Measurements from ENCODE around the gene CNTN5. TPM values are rescaled to one million over a fixed set of nuclear protein-coding genes. Genes with fewer than 3 reads are reported as not detected.

Gene CNTN5
- total RNA-seq, 2 donors from 2014 or later = not detected

DNA sequence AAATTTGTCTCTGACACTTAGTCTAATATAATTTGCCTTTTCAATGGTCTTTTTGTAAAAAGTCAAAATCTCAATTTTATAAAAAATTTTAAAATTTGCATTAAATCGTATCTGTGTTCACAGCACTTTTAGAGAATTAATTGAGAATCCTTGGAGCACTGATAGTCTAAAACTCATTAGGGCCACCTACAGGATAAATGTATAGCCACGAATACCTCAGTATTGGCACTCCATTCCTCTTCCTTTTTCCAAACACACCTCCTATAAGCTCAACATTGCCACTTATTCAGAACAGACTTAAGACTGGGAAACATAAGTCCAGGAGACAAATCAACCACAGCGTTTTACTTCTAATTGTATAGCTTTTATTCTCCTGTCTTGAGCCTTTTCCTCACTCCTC, 890.4 kb downstream of the CNTN5 start:
- no peak for DNase-seq (ENCODE audit: low spot score)
- ATAC-seq = no peak
- Mint-ChIP-seq H3K36me3 (no peaks in the 10 kb centered on the region), H3K27ac (no peak overlapping the region), H3K4me3 (no peak overlapping the region), H3K4me1 (ENCODE audit: low read depth in 2 of 2) (no peaks in the 10 kb centered on the region), H3K9me3 (peaks cover 19% of the 10 kb centered on the region), H3K27me3 (no peaks in the 10 kb centered on the region)

DNA sequence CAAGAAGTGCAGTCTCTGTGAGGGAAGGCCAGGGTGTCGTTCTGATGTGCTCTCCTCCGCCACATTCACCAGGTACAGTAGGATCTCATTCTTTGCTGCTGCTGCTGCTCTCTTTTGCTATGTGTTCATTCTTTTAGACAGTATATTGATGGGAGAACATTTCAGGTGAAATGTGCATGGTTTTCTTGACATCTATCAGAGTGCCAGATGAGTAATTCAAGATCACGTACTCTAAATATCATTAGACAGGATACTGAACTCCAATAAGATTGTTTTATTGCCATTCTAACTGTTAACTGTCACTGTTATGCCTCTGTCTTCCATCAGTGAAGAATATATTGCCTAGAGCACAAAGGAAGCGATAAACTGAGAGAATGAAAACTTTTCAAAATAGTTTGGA, 895.3 kb downstream of the CNTN5 start:
- ATAC-seq = no peak
- DNase-seq (ENCODE audit: low spot score) = no peak
- no peaks in the 10 kb centered on the region for H3K4me1 Mint-ChIP-seq (ENCODE audit: low read depth in 2 of 2)
- H3K9me3 Mint-ChIP-seq = peaks cover 37% of the 10 kb centered on the region
- H3K36me3 Mint-ChIP-seq = peaks cover 16% of the 10 kb centered on the region
- H3K27ac Mint-ChIP-seq = no peak overlapping the region
- H3K27me3 Mint-ChIP-seq = no peaks in the 10 kb centered on the region
- H3K4me3 Mint-ChIP-seq = no peak overlapping the region

DNA sequence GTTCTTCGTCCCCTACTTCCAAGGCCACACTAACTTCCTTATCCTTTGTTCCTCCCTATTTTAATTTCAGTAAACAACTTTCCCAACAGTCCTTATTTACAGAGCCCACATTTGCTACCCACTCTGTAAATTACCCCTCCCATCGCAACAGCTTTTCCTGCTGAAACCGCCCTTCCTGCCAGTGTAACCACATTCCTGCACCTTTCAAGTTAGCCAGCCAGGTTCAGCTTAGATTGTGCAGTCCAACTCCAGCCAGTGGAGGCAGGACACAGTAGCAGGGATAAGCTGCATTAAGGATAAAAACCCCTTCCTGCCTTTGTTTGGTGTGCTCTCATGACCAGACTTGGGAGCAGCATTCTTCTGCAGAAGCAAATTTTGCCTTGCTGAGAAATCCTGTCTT, 898.0 kb downstream of the CNTN5 start:
- no peak overlapping the region for H3K4me3 Mint-ChIP-seq
- H3K9me3 Mint-ChIP-seq = peaks cover 35% of the 10 kb centered on the region
- DNase-seq (ENCODE audit: low spot score) (no peak), ATAC-seq (no peak)
- peaks cover 16% of the 10 kb centered on the region for H3K36me3 Mint-ChIP-seq
- no peaks in the 10 kb centered on the region for H3K4me1 Mint-ChIP-seq (ENCODE audit: low read depth in 2 of 2)
- H3K27me3 Mint-ChIP-seq = no peaks in the 10 kb centered on the region
- H3K27ac Mint-ChIP-seq = no peak overlapping the region

DNA sequence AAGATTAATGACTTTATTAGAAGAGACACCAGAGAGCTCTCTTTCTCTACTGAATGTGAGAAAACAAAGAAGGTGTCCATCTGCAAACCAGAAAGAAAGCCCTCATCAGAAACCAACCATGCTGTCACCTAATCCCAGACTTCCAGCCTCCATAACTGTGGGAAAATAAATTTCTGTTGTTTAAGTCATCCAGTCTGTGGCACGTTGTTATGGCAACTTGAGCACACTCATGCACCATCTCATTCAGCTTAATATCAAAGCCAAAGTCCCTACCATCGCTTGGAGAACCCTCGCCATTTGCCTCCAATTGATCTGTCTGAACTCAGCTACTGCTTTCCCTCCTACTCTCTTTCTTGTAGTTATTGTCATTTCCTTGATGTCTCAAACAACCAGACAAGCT, 900.2 kb downstream of the CNTN5 start:
- Mint-ChIP-seq H3K27me3 (no peaks in the 10 kb centered on the region), H3K36me3 (peaks cover 16% of the 10 kb centered on the region), H3K27ac (no peak overlapping the region), H3K4me3 (no peak overlapping the region), H3K9me3 (peaks cover 36% of the 10 kb centered on the region), H3K4me1 (ENCODE audit: low read depth in 2 of 2) (no peaks in the 10 kb centered on the region)
- ATAC-seq (no peak), DNase-seq (ENCODE audit: low spot score) (no peak)

DNA sequence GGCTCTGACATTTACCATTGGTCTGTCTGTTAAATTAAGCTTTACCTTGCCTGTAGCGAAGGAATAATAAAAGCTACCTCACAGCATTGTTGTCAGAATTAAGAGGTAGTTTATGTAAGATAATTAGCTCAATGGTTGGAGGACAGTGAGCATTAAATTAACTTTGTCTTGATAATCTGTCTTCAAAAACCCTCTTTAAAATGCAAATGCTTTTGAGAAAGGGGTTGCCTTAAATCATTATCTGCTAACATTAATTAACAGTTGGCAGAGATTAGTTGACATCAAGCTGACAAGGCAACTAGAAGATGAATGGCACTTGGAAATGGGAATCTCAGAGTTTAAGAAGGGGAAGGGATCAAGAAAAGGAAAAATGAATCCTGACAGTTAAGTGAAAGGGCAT, 905.2 kb downstream of the CNTN5 start:
- Mint-ChIP-seq H3K36me3 (peaks cover 10% of the 10 kb centered on the region), H3K4me3 (no peak overlapping the region), H3K27ac (no peak overlapping the region), H3K27me3 (no peaks in the 10 kb centered on the region), H3K9me3 (peaks cover 24% of the 10 kb centered on the region), H3K4me1 (ENCODE audit: low read depth in 2 of 2) (no peaks in the 10 kb centered on the region)
- DNase-seq (ENCODE audit: low spot score) (no peak), ATAC-seq (no peak)

DNA sequence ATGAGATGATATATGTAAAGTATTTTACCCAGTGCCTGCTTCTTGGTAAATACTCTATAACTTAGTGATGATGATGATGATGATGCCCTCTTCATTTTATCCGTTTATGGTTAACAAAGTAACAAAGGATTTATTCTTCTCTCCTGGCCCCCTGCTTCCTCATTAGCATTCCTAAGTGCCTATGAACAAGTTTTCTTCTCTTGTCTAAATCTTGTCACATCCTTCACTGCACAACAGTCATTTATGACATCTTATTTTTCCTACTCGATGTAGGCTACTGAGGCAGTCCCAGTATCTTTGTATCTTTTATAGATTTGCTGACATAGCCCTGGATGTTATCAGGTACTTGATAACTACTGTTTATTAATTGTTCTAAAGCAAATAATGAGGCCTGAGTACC, 911.9 kb downstream of the CNTN5 start:
- DNase-seq (ENCODE audit: low spot score) (no peak), ATAC-seq (no peak)
- H3K27me3 Mint-ChIP-seq = no peaks in the 10 kb centered on the region
- H3K4me1 Mint-ChIP-seq (ENCODE audit: low read depth in 2 of 2) = no peaks in the 10 kb centered on the region
- peaks cover 10% of the 10 kb centered on the region for H3K36me3 Mint-ChIP-seq
- peaks cover 15% of the 10 kb centered on the region for H3K9me3 Mint-ChIP-seq
- no peak overlapping the region for H3K27ac Mint-ChIP-seq
- no peak overlapping the region for H3K4me3 Mint-ChIP-seq

DNA sequence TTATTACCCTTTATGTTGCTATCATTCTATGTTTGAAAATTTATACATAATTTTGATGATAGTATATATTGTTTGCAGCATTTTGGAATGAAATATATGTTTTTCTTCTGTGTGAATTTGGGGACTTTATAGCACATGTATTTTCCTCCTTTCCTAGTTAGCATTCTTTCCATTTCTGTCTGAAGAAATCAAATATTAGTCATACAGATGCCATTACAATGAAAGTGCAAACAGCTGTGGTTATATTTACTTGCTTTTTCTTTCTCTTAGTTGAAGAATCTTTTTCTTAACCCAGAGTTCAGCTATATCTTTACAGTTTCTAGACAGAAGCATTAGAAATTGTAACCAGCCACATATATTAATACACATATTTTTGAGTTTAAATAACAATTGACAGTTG, 913.3 kb downstream of the CNTN5 start:
- DNase-seq (ENCODE audit: low spot score) (no peak), ATAC-seq (no peak)
- Mint-ChIP-seq H3K27me3 (no peaks in the 10 kb centered on the region), H3K9me3 (peaks cover 11% of the 10 kb centered on the region), H3K4me1 (ENCODE audit: low read depth in 2 of 2) (no peaks in the 10 kb centered on the region), H3K4me3 (no peak overlapping the region), H3K36me3 (peaks cover 7% of the 10 kb centered on the region), H3K27ac (no peak overlapping the region)

DNA sequence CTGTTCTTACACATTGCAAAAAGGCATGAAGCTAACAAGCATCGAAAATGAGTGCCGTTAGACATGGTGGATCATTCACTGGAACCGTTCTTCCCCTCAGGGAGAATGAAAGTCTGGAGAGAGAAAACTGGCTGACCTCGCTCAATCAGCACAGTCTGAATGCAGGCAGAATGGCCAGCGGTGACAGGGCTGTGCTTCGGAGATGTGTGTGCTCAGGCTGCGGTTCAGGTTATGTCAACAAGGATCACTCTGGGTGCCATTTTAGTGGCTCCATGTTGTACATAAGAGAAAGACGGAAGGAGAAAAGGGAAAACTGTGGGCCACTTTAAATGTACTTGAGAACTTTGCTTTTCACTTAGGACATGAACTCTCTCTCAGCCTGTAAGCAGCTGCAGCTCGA, 916.6 kb downstream of the CNTN5 start:
- ATAC-seq (no peak), DNase-seq (ENCODE audit: low spot score) (no peak)
- Mint-ChIP-seq H3K27me3 (no peaks in the 10 kb centered on the region), H3K4me1 (ENCODE audit: low read depth in 2 of 2) (no peaks in the 10 kb centered on the region), H3K36me3 (no peaks in the 10 kb centered on the region), H3K9me3 (peaks cover 15% of the 10 kb centered on the region), H3K27ac (no peak overlapping the region), H3K4me3 (no peak overlapping the region)

DNA sequence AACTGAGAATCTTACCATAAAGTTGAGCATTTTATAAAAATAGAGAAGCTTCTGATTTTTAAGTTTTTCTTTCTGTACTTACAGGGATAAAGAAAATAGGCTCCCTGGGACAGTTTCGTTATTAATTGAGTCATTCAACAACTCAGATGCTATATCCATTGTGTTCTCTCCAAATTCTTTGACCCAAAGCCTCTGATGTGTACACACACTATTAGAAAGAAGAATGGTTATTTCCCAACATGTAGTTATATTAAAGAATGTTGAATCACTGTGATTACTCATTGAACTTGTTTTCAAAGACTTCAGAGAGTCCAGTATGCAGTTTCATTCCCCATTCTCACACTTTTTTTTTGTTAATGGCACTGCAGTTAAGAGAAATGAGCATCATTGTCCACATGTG, 932.1 kb downstream of the CNTN5 start:
- no peaks in the 10 kb centered on the region for H3K4me1 Mint-ChIP-seq (ENCODE audit: low read depth in 2 of 2)
- no peaks in the 10 kb centered on the region for H3K27me3 Mint-ChIP-seq
- no peak for DNase-seq (ENCODE audit: low spot score)
- H3K27ac Mint-ChIP-seq = no peak overlapping the region
- H3K4me3 Mint-ChIP-seq = no peak overlapping the region
- no peak for ATAC-seq
- H3K9me3 Mint-ChIP-seq = peaks cover 7% of the 10 kb centered on the region
- peaks cover 5% of the 10 kb centered on the region for H3K36me3 Mint-ChIP-seq

DNA sequence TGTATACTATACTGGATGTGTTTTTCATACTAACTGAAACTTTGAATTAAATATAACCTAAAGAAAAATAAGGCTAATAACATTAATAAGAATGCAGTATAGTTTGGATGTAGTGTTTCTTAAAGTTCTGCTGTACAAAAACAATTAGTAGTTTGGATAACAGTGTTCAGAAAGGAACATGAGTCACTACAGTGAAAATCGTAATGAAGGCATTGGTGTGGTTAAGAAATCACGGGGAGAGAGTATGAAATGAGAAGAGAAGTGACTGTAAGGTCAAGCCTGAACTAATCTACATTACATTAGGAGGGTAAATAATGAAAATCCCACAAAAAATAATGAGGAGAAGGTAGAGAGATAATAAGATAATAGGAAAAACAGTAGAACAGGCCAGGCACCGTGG, 939.8 kb downstream of the CNTN5 start:
- DNase-seq (ENCODE audit: low spot score) = no peak
- H3K9me3 Mint-ChIP-seq = peaks cover 19% of the 10 kb centered on the region
- no peaks in the 10 kb centered on the region for H3K4me1 Mint-ChIP-seq (ENCODE audit: low read depth in 2 of 2)
- no peak overlapping the region for H3K27ac Mint-ChIP-seq
- no peaks in the 10 kb centered on the region for H3K27me3 Mint-ChIP-seq
- ATAC-seq = no peak
- no peak overlapping the region for H3K4me3 Mint-ChIP-seq
- H3K36me3 Mint-ChIP-seq = peaks cover 7% of the 10 kb centered on the region

DNA sequence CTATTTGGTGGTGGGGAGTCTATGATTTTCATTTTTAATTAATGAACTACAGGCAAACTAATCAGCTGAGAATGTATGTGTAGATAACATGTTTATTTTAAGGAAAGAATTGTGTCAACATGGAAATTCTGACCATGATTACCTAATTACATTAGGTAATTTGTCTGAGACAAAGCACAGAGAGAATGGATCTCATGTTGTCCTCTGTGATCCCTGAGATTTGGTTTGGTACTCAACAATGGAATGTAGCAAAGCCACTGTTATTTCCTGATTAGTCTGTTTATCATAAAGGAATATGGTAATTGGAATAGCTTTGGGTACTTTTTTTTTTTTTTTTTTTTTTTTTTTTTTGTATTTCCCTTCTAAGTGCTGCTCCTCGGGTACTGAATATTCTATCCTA, 947.6 kb downstream of the CNTN5 start:
- H3K4me3 Mint-ChIP-seq = no peak overlapping the region
- ATAC-seq = no peak
- H3K27ac Mint-ChIP-seq = no peak overlapping the region
- no peak for DNase-seq (ENCODE audit: low spot score)
- peaks cover 17% of the 10 kb centered on the region for H3K9me3 Mint-ChIP-seq
- no peaks in the 10 kb centered on the region for H3K27me3 Mint-ChIP-seq
- peaks cover 7% of the 10 kb centered on the region for H3K36me3 Mint-ChIP-seq
- no peaks in the 10 kb centered on the region for H3K4me1 Mint-ChIP-seq (ENCODE audit: low read depth in 2 of 2)

DNA sequence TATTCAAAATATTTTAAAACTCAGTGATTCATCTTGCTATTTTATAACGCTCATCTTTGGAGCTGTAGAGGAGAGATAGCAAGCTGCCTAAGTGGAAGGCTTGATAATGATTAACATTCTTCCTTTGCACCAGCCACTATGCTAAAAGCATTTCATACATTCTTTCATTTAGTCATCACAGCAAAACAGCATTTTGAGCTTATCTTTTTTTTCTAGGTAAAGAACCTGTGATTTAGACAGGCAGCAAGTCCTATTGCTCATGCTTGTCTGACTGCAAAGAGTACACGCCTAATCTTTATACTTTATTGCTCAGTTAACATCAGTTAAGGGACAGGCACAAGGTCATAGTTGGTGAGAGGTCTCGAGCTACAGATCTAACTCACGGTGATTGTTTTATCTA, 953.2 kb downstream of the CNTN5 start:
- Mint-ChIP-seq H3K36me3 (no peaks in the 10 kb centered on the region), H3K4me1 (ENCODE audit: low read depth in 2 of 2) (no peaks in the 10 kb centered on the region), H3K4me3 (no peak overlapping the region), H3K27me3 (no peaks in the 10 kb centered on the region), H3K9me3 (peaks cover 18% of the 10 kb centered on the region), H3K27ac (no peak overlapping the region)
- ATAC-seq (no peak), DNase-seq (ENCODE audit: low spot score) (no peak)

DNA sequence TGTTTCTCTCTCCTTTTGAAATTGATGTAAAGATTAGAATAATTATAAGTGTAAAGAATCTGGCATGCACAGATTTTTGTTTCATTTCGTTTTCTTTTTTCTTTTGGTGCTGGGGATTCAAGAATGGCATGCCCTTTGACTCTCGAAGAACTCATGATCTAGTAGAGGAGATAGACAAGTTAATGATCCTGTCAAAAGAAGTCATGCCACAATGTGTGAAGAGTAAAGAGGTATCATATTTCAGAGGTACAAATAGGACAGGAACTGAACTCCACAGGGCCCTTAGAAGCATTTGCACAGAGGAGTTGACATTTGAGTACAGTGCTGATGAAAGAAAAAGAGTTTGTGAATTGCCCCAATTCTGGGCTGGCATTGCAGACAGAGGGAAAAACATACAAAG, 958.3 kb downstream of the CNTN5 start:
- Mint-ChIP-seq H3K4me1 (ENCODE audit: low read depth in 2 of 2) (no peaks in the 10 kb centered on the region), H3K36me3 (peaks cover 7% of the 10 kb centered on the region), H3K4me3 (no peak overlapping the region), H3K9me3 (peaks cover 18% of the 10 kb centered on the region), H3K27ac (no peak overlapping the region), H3K27me3 (no peaks in the 10 kb centered on the region)
- ATAC-seq = no peak
- no peak for DNase-seq (ENCODE audit: low spot score)

DNA sequence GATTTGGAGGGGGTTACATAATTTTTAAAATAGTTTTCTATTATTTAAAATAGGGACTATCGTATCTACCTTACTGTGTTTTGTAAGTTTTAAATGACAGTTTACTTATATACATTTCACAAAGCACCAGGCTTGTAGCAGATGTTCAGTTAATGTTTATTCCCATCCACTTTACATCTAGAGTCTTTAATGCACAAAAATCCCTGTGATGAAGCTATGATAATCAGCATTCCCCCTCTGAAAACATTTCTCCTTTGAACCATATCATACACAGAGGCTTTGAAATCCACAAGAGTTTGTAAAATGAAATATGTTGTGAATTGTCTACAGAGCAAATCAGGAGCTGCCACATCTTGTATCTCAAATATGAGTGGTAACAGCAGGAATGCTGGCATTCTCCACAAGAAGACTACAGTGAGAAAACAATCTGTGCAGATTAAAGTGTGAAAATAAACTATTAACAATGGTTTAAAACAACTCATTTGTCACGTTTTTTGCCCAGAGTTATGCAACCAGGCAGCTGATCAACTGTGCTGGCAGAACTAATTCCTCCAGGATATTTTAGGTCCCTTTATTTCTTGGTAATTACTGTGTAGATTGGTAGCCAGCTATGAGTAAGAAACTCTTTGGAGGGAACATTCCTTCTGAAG, 967.2 kb downstream of the CNTN5 start:
- no peaks in the 10 kb centered on the region for H3K27me3 Mint-ChIP-seq
- no peak for DNase-seq (ENCODE audit: low spot score)

DNA sequence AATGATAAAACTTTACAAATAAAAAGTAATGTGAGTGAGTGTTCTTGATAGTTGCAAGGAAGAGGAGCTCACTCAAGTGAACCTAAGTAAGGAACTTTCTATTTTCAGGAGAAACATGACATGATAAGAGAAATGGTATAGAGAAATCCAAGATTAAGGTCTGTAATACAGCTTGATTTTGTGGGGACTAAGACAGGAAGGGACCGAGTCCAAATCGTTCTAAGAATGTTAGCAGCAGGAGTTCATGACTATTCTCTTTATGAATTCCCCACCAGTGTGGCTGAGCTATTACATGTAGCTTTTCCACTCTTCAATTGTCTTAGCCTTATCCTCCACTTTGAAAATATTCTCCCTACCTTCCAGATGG, 967.7 kb downstream of the CNTN5 start:
- H3K27ac Mint-ChIP-seq = no peak overlapping the region
- peaks cover 4% of the 10 kb centered on the region for H3K36me3 Mint-ChIP-seq
- H3K4me1 Mint-ChIP-seq (ENCODE audit: low read depth in 2 of 2) = no peaks in the 10 kb centered on the region
- H3K9me3 Mint-ChIP-seq = peaks cover 19% of the 10 kb centered on the region
- DNase-seq (ENCODE audit: low spot score) (no peak), ATAC-seq (no peak)
- no peak overlapping the region for H3K4me3 Mint-ChIP-seq
- H3K27me3 Mint-ChIP-seq = no peaks in the 10 kb centered on the region

More for the DNA sequence above, 967.2 kb downstream of the CNTN5 start:
- Mint-ChIP-seq H3K4me1 (ENCODE audit: low read depth in 2 of 2) (no peaks in the 10 kb centered on the region), H3K4me3 (no peak overlapping the region), H3K36me3 (peaks cover 7% of the 10 kb centered on the region), H3K9me3 (peaks cover 20% of the 10 kb centered on the region), H3K27ac (no peak overlapping the region)
- ATAC-seq = no peak

Measured in natural killer cell treated with Interleukin-12 subunit alpha and Interleukin-12 subunit beta and Interleukin-15 and Interleukin-18, amount 100 ng/mL, for 72 hours (primary cell).